Measurements from ENCODE around the gene TMEM100. TPM values are rescaled to one million over a fixed set of nuclear protein-coding genes. Genes with fewer than 3 reads are reported as not detected.

TMEM100 gene
- total and polyA plus RNA-seq, 2 of the 8 experiments (the other 6 are each of a cell fraction or from before 2014, with no cell fraction given): 0.36 to 0.48 TPM

- 92% methylated on average over 4 of the region's 4 CpGs; no CpG with 5 or more reads in 1 of the 2 experiments for WGBS, 2 experiments (ENCODE audit: extremely low coverage in 1 of 2, insufficient coverage in 1 of 2, insufficient read length in 1 of 2, insufficient replicate concordance in 2 of 2, low coverage in 1 of 2, low lambda C conversion rate in 2 of 2, missing lambda C conversion rate in 1 of 2)
- no peak for TF ChIP-seq SIX5 (IDR thresholded peaks at IDR 0.05; ENCODE audit: low read depth, low read length)
- no peak overlapping the region for H2BK5ac ChIP-seq (ENCODE audit: low read depth, low read length)
- peaks cover 0 to 4% (median under 1%) of the 10 kb centered on the region in 4 experiments; a peak in 4 of 7 replicates for H3K4me1 ChIP-seq (replicated peaks in 1 of 4; ENCODE audit: control insufficient read depth in 3 of 4, insufficient read depth in 4 of 4, low read length in 3 of 4)
- H2AK5ac ChIP-seq (ENCODE audit: low read depth, low read length): no peak overlapping the region
- POLR2A ChIA-PET (ENCODE audit: partially characterized antibody): interaction anchor here (0.6 to 0.7 kb wide), 2 partner anchors 41 to 92 kb away, joined by 3 read pairs; no protein-coding TSS in a partner anchor
- no peak overlapping the region for H4K5ac ChIP-seq (ENCODE audit: insufficient read length, low read depth, low read length)
- H3K23me2 ChIP-seq (ENCODE audit: low read depth, low read length): no peaks in the 10 kb centered on the region
- no peak overlapping the region for H2BK15ac ChIP-seq (ENCODE audit: low read length)
- H3K14ac ChIP-seq (ENCODE audit: insufficient read length): no peak overlapping the region
- H3K27me3 ChIP-seq (replicated peaks in 1 of 4; ENCODE audit: control insufficient read depth in 3 of 4, extremely low read depth in 1 of 4, insufficient read depth in 3 of 4, low read length in 3 of 4): no peaks in the 10 kb centered on the region
- H3K23ac ChIP-seq (ENCODE audit: insufficient read length): no peak overlapping the region
- H2BK20ac ChIP-seq (ENCODE audit: low read length): no peak overlapping the region
- H3K27ac ChIP-seq (ENCODE audit: low read depth, low read length): no peak overlapping the region
- no peak overlapping the region for H3K18ac ChIP-seq (ENCODE audit: extremely low read depth, low read length)
- H2AFZ ChIP-seq (ENCODE audit: low read length): no peak overlapping the region
- CTCF ChIA-PET (ENCODE audit: partially characterized antibody): interaction anchor here (0.6 to 8.4 kb wide), 39 partner anchors 8 to 218 kb away, joined by 3 to 96 read pairs (median 7); partner anchors contain the start of gene PCTP
- H4K20me1 ChIP-seq (replicated peaks in 1 of 2; ENCODE audit: control insufficient read depth in 1 of 2, insufficient read depth in 2 of 2, low read length in 2 of 2): no peaks in the 10 kb centered on the region
- H3K79me1 ChIP-seq (ENCODE audit: low read depth, low read length): no peaks in the 10 kb centered on the region
- no peak for DNase-seq (ENCODE audit: low read depth in 1 of 2, low spot score in 2 of 2)
- H3K4me3 ChIP-seq (ENCODE audit: extremely low read depth in 1 of 4, insufficient read depth in 2 of 4, low read depth in 3 of 4, low read length in 4 of 4): no peak overlapping the region
- H3K36me3 ChIP-seq (ENCODE audit: control insufficient read depth in 2 of 4, insufficient read depth in 4 of 4, low read length in 3 of 4): no peaks in the 10 kb centered on the region
- FAIRE-seq: no peak
- no peak overlapping the region for H3K4ac ChIP-seq (replicated peaks; ENCODE audit: insufficient read length, low read depth, low read length)
- no peak overlapping the region for H4K8ac ChIP-seq (ENCODE audit: extremely low read depth, insufficient read depth, low read length)
- H3K9me3 ChIP-seq (ENCODE audit: insufficient read depth in 2 of 2, low read depth in 1 of 2, low read length in 1 of 2): no peaks in the 10 kb centered on the region
- H3K4me2 ChIP-seq (ENCODE audit: insufficient read depth in 1 of 2, low read depth in 2 of 2, low read length in 2 of 2): no peak overlapping the region
- H4K91ac ChIP-seq (replicated peaks; ENCODE audit: insufficient read length, low read length): no peak overlapping the region
- H2BK12ac ChIP-seq (ENCODE audit: low read depth, low read length): no peak overlapping the region
- no peak overlapping the region for H3K56ac ChIP-seq (replicated peaks; ENCODE audit: insufficient read length, low read depth, low read length)
- H2BK120ac ChIP-seq (replicated peaks; ENCODE audit: low read depth, low read length): no peak overlapping the region
- H3K79me2 ChIP-seq (ENCODE audit: control insufficient read depth in 1 of 2, insufficient read depth in 2 of 2, low read length in 2 of 2): no peaks in the 10 kb centered on the region
- H3K9ac ChIP-seq (replicated peaks in 1 of 4; ENCODE audit: extremely low read depth in 1 of 4, low read depth in 3 of 4, low read length in 3 of 4): no peak overlapping the region
These were observed 5.2 kb downstream of the TMEM100 start for GRCh38 chr17:55717432-55717831.

All from H1 (cell line).